ENCODE measurements around the gene TESMIN.

TESMIN gene

GRCh38 chr11:68658097-68658496, 93.2 kb downstream of the TESMIN start:
- H3K27me3 ChIP-seq (replicated peaks; ENCODE audit: control insufficient read depth, insufficient read depth, low read length) = peaks cover 3% of the 10 kb centered on the region
- no peaks in the 10 kb centered on the region for H3K36me3 ChIP-seq (ENCODE audit: control insufficient read depth, insufficient read depth, low read length)
- no peak overlapping the region for H3K4me3 ChIP-seq (replicated peaks; ENCODE audit: low read depth, low read length)
- TF ChIP-seq CTCF (IDR thresholded peaks at IDR 0.05; ENCODE audit: insufficient read depth, low read length, poor library complexity, severe bottlenecking) = no peak
- DNase-seq (ENCODE audit: extremely low read depth, insufficient read length) = no peak

Data from GM06990 (cell line).